HG03521 (cell line): ENCODE results near the gene MT1E.
"Not testable (repeated sequence)": the region's sequence is repeated elsewhere in the genome, so short reads cannot be mapped to it uniquely, and the experiment has no call there.

ENCODE experiments used
- ATAC-seq: cut with Tn5 transposase; IDR thresholded peaks from one replicate; pipeline ENCODE4 v1.9.1; 2021; ENCODE audit warnings: mild to moderate bottlenecking, moderate library complexity; ENCODE audit not compliant: unreplicated experiment

Gene MT1E

GRCh38 chr16:56643080-56643778, 17.6 kb downstream of the MT1E start:
- no peak for ATAC-seq

GRCh38 chr16:56643833-56644232, 18.3 kb downstream of the MT1E start:
- ATAC-seq, result no peak

GRCh38 chr16:56645311-56645710, 19.7 kb downstream of the MT1E start:
- no peak for ATAC-seq

GRCh38 chr16:56645838-56646237, 20.3 kb downstream of the MT1E start:
- ATAC-seq, result no peak

GRCh38 chr16:56647641-56648431, 22.3 kb downstream of the MT1E start:
- no peak for ATAC-seq

GRCh38 chr16:56649271-56649670, 23.7 kb downstream of the MT1E start:
- ATAC-seq, result no peak

GRCh38 chr16:56649820-56650219, 24.2 kb downstream of the MT1E start:
- no peak for ATAC-seq

GRCh38 chr16:56651586-56651985, 26.0 kb downstream of the MT1E start, which contains the start of gene MT1B:
MT1B (plus strand) TSS chr16:56651886; CDS start chr16:56651954, 68 bp downstream.
- ATAC-seq, result no peak

GRCh38 chr16:56652600-56652999, 27.0 kb downstream of the MT1E start:
- ATAC-seq, result no peak

GRCh38 chr16:56653218-56653617, 27.6 kb downstream of the MT1E start:
- no peak for ATAC-seq

GRCh38 chr16:56657555-56658326, 32.2 kb downstream of the MT1E start, which contains the start of gene MT1F:
MT1F (plus strand) TSS chr16:56657959; CDS start chr16:56658059, 100 bp downstream.
- no peak for ATAC-seq

- no peak for ATAC-seq
Measured at GRCh38 chr16:56658327-56658875, 32.8 kb downstream of the MT1E start.

- ATAC-seq, result no peak
Measured at GRCh38 chr16:56662357-56663354, 37.1 kb downstream of the MT1E start.

GRCh38 chr16:56664506-56664905, 38.9 kb downstream of the MT1E start:
- no peak for ATAC-seq

- ATAC-seq, result not testable (repeated sequence)
Measured at GRCh38 chr16:56665286-56666261, 40.0 kb downstream of the MT1E start.

GRCh38 chr16:56667581-56668571, 42.3 kb downstream of the MT1E start, which contains the start of gene MT1G:
MT1G (minus strand) TSS chr16:56668065; CDS start chr16:56667993, 72 bp downstream.
- ATAC-seq, result no peak
